H9 (cell line): ENCODE measurements around the gene TCOF1. TPM values are rescaled to one million over a fixed set of nuclear protein-coding genes. Genes with fewer than 3 reads are reported as not detected.

Experiments
- DNase-seq: peaks from one replicate; pipeline ENCODE4 v3.0.0-alpha.2; 2017
- H2AFZ ChIP-seq: one replicate; pipeline ENCODE4 v1.6.1; 2013; ENCODE audit warnings: mild to moderate bottlenecking, low read length, control low read depth, moderate library complexity
- H2AK5ac ChIP-seq: 2 replicates; pipeline ENCODE4 v1.6.1; 2013; ENCODE audit warnings: low read length, control low read depth, mixed read lengths; ENCODE audit not compliant: insufficient read length
- H2BK120ac ChIP-seq: one replicate; pipeline ENCODE4 v1.6.1; 2013; ENCODE audit warnings: low read depth, mild to moderate bottlenecking, low read length, control low read depth, inconsistent platforms; ENCODE audit not compliant: poor library complexity, severe bottlenecking
- H2BK12ac ChIP-seq: 2 replicates; pipeline ENCODE4 v1.6.1; 2013; ENCODE audit warnings: low read length, control low read depth, mixed read lengths, low read depth; ENCODE audit not compliant: insufficient read length
- H2BK15ac ChIP-seq: 2 replicates; pipeline ENCODE4 v1.6.1; 2013; ENCODE audit warnings: low read depth, low read length, control low read depth
- H2BK20ac ChIP-seq: one replicate; pipeline ENCODE4 v1.6.1; 2013; ENCODE audit warnings: low read depth, mild to moderate bottlenecking, low read length, control low read depth, inconsistent platforms; ENCODE audit not compliant: poor library complexity, severe bottlenecking
- H2BK5ac ChIP-seq: 2 replicates; pipeline ENCODE4 v1.6.1; 2013; ENCODE audit warnings: low read length, control low read depth, mixed read lengths; ENCODE audit not compliant: insufficient read length
- H3K14ac ChIP-seq: 2 replicates; pipeline ENCODE4 v1.6.1; 2013; ENCODE audit warnings: low read length, control low read depth; ENCODE audit not compliant: insufficient read depth
- H3K18ac ChIP-seq: 2 replicates; pipeline ENCODE4 v1.6.1; 2013; ENCODE audit warnings: low read depth, mild to moderate bottlenecking, mixed read lengths, low read length, control low read depth; ENCODE audit not compliant: insufficient read length
- H3K23ac ChIP-seq: 2 replicates; pipeline ENCODE4 v1.6.1; 2013; ENCODE audit warnings: low read length, control low read depth, mixed read lengths, low read depth; ENCODE audit not compliant: insufficient read length
- H3K23me2 ChIP-seq: 2 replicates; pipeline ENCODE4 v1.6.1; 2013; ENCODE audit warnings: low read depth, mild to moderate bottlenecking, mixed read lengths, low read length, control low read depth; ENCODE audit not compliant: insufficient read length, poor library complexity, severe bottlenecking
- H3K27ac ChIP-seq: 2 replicates; pipeline ENCODE4 v1.5.1; 2013; ENCODE audit warnings: low read length, control low read depth, mixed read lengths, low read depth; ENCODE audit not compliant: insufficient read length
- H3K27me3 ChIP-seq: 2 replicates; pipeline ENCODE4 v1.6.1; 2013; ENCODE audit warnings: low read length, control low read depth, inconsistent platforms; ENCODE audit not compliant: insufficient read depth
- H3K4ac ChIP-seq: 2 replicates; pipeline ENCODE4 v1.6.1; 2013; ENCODE audit warnings: low read depth, mild to moderate bottlenecking, control low read depth, inconsistent platforms, low read length, moderate library complexity
- H3K4me1 ChIP-seq: 2 replicates; pipeline ENCODE4 v1.6.1; 2013; ENCODE audit warnings: low read length, control low read depth, inconsistent platforms; ENCODE audit not compliant: insufficient read depth
- H3K4me2 ChIP-seq: 2 replicates; pipeline ENCODE4 v1.6.1; 2013; ENCODE audit warnings: low read length, control low read depth, mixed read lengths; ENCODE audit not compliant: insufficient read length, insufficient read depth
- H3K56ac ChIP-seq: 2 replicates; pipeline ENCODE4 v1.6.1; 2013; ENCODE audit warnings: low read depth, mild to moderate bottlenecking, mixed read lengths, low read length, control low read depth; ENCODE audit not compliant: insufficient read length
- H3K79me1 ChIP-seq: 2 replicates; pipeline ENCODE4 v1.6.1; 2013; ENCODE audit warnings: low read depth, mild to moderate bottlenecking, moderate library complexity, low read length, control low read depth, inconsistent platforms; ENCODE audit not compliant: insufficient read depth, poor library complexity, severe bottlenecking
- H3K79me2 ChIP-seq: 2 replicates; pipeline ENCODE4 v1.6.1; 2013; ENCODE audit warnings: low read length, control low read depth, inconsistent platforms; ENCODE audit not compliant: insufficient read depth
- H3K9ac ChIP-seq: 2 replicates; pipeline ENCODE4 v1.6.1; 2013; ENCODE audit warnings: low read length, control low read depth, mixed read lengths; ENCODE audit not compliant: insufficient read length; ENCODE audit errors: extremely low read depth
- H3K9me3 ChIP-seq: one replicate; pipeline ENCODE4 v1.6.1; 2013; ENCODE audit warnings: low read depth, low read length, inconsistent platforms; ENCODE audit not compliant: control insufficient read depth
- H3T11ph ChIP-seq: one replicate; pipeline ENCODE4 v1.6.1; 2013; ENCODE audit warnings: mild to moderate bottlenecking, low read length, control low read depth, inconsistent platforms
- H4K20me1 ChIP-seq: one replicate; pipeline ENCODE4 v1.6.1; 2013; ENCODE audit not compliant: control insufficient read depth, insufficient read length, insufficient read depth
- H4K5ac ChIP-seq: 2 replicates; pipeline ENCODE4 v1.6.1; 2013; ENCODE audit warnings: low read depth, mild to moderate bottlenecking, mixed read lengths, low read length, control low read depth; ENCODE audit not compliant: insufficient read length
- H4K8ac ChIP-seq: replicated peaks from 2 replicates; pipeline ENCODE4 v1.6.1; 2013; ENCODE audit warnings: low read length, control low read depth, mixed read lengths, low read depth; ENCODE audit not compliant: insufficient read length
- H4K91ac ChIP-seq: 2 replicates; pipeline ENCODE4 v1.6.1; 2013; ENCODE audit warnings: low read depth, mild to moderate bottlenecking, moderate library complexity, mixed read lengths, low read length, control low read depth; ENCODE audit not compliant: insufficient read length
- H3K27ac Mint-ChIP-seq, 3 experiments: 2 replicates in 2 of 3; 3 replicates in 1 of 3; pipeline ENCODE4 v1.8.0; 2020 to 2021; ENCODE audit warnings: mixed read lengths in 3 of 3, mild to moderate bottlenecking in 1 of 3, moderate library complexity in 1 of 3
- H3K27me3 Mint-ChIP-seq: 2 replicates; pipeline ENCODE4 v1.8.0; 2021; ENCODE audit warnings: low read depth, mild to moderate bottlenecking, moderate library complexity, mixed read lengths
- H3K36me3 Mint-ChIP-seq, 3 experiments: 2 replicates in 2 of 3; 3 replicates in 1 of 3; pipeline ENCODE4 v1.8.0; 2020 to 2021; ENCODE audit warnings: low read depth in 3 of 3, mixed read lengths in 3 of 3; ENCODE audit not compliant: insufficient read depth in 1 of 3
- H3K4me1 Mint-ChIP-seq, 2 experiments: 2 replicates each; pipeline ENCODE4 v1.8.0; 2020; ENCODE audit warnings: mixed read lengths in 2 of 2
- H3K4me3 Mint-ChIP-seq, 2 experiments: 2 replicates in 1 of 2; 3 replicates in 1 of 2; pipeline ENCODE4 v1.8.0; 2020 to 2021; ENCODE audit warnings: mild to moderate bottlenecking in 2 of 2, mixed read lengths in 2 of 2, moderate library complexity in 1 of 2
- H3K9me3 Mint-ChIP-seq, 2 experiments: 2 replicates in 1 of 2; 3 replicates in 1 of 2; pipeline ENCODE4 v1.8.0; 2020; ENCODE audit warnings: mild to moderate bottlenecking in 2 of 2, mixed read lengths in 2 of 2, moderate library complexity in 1 of 2
- CTCF ChIP-seq: fragments of 200-600 bp; sonication (generic); conservative IDR thresholded peaks from 3 replicates; pipeline ENCODE4 v1.8.0; 2021; ENCODE audit warnings: antibody characterized with exemption, mild to moderate bottlenecking
- WGBS: extraction: QIAGEN DNeasy Blood & Tissue Kit; methylation state at CpG from one replicate; pipeline ENCODE4 v1.1.7; 2013; ENCODE audit warnings: missing lambda C conversion rate, low lambda C conversion rate, mixed read lengths; ENCODE audit not compliant: insufficient read length; ENCODE audit errors: extremely low coverage; 5-methylcytosine and 5-hydroxymethylcytosine counted together
- total RNA-seq: library from RNA; stranded (reverse); gene quantifications from 2 replicates; pipeline ENCODE4 v1.2.1, GENCODE V29; 2021

TCOF1 gene
- total RNA-seq, 1 experiment from 2014 or later: 128 TPM

DNA sequence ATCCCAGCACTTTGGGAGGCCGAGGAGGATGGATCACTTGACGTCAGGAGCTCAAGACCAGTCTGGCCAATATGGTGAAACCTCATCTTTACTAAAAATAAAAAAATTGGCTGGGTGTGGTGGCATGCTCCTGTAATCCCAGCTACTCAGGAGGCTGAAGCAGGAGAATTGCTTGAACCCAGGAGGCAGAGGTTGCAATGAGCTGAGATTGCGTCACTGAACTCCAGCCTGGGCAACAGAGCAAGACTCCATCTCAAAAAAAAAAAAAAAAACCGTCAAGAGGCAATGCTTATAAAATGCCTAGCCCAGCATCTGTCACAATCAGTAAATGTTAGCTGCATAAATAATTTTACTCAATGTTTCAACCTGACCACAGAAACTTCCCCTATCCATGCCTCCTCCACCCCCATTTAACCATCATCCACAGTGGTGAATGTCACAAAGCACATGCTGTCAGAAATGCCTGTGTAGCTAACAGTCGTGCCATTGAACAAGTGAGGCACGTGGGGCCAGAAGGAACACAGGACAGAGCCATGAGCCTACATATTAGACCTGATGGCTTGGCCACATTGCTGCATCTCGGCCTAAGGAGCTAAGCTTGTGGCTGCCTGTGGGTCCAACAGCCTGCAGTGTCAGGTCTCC lies 16.8 kb upstream of the TCOF1 start:
- no peaks in the 10 kb centered on the region; the same call in 1 of the 2 replicates for H3K27me3 Mint-ChIP-seq
- no peaks in the 10 kb centered on the region for H3K36me3 Mint-ChIP-seq
- no peaks in the 10 kb centered on the region for H4K20me1 ChIP-seq
- H2AFZ ChIP-seq: no peak overlapping the region
- no peaks in the 10 kb centered on the region for H3K27me3 ChIP-seq
- no peaks in the 10 kb centered on the region for H3K79me1 ChIP-seq
- no peak overlapping the region for H4K91ac ChIP-seq
- WGBS: no CpG with 5 or more reads among the region's 7 CpGs
- no peak overlapping the region for H3K18ac ChIP-seq
- H3K79me2 ChIP-seq: no peaks in the 10 kb centered on the region
- no peak overlapping the region for H3K4me2 ChIP-seq
- no peak overlapping the region for H3K4ac ChIP-seq
- H2BK20ac ChIP-seq: no peak overlapping the region
- H3K9ac ChIP-seq: no peak overlapping the region
- no peak for TF ChIP-seq CTCF
- H3K9me3 Mint-ChIP-seq: no peaks in the 10 kb centered on the region; a peak in 1 of 5 replicates
- H3K23me2 ChIP-seq: no peaks in the 10 kb centered on the region
- H3K56ac ChIP-seq: no peak overlapping the region
- H3K14ac ChIP-seq: no peak overlapping the region
- H2BK15ac ChIP-seq: no peak overlapping the region
- no peaks in the 10 kb centered on the region for H3K4me1 ChIP-seq
- H4K5ac ChIP-seq: no peak overlapping the region
- H2BK5ac ChIP-seq: no peak overlapping the region
- no peaks in the 10 kb centered on the region for H3K9me3 ChIP-seq
- no peak overlapping the region for H3K27ac ChIP-seq
- no peak for DNase-seq
- H4K8ac ChIP-seq: no peak overlapping the region
- H2BK120ac ChIP-seq: no peak overlapping the region
- no peak overlapping the region for H3K4me3 Mint-ChIP-seq
- H3T11ph ChIP-seq: no peak overlapping the region
- no peak overlapping the region for H3K27ac Mint-ChIP-seq
- no peak overlapping the region for H2AK5ac ChIP-seq
- H3K4me1 Mint-ChIP-seq: peaks cover 0 to 7% of the 10 kb centered on the region in 2 experiments; a peak in 2 of 4 replicates
- no peak overlapping the region for H3K23ac ChIP-seq
- no peak overlapping the region for H2BK12ac ChIP-seq
